Heart left ventricle (tissue), 16 donors: ENCODE results near the gene CUEDC2. TPM values are rescaled to one million over a fixed set of nuclear protein-coding genes. Genes with fewer than 3 reads are reported as not detected.

Experiments
- ATAC-seq, 4 donors: fragments of 200-7000 bp; cut with Tn5 transposase; one replicate each; pipeline ENCODE4 v1.9.1; 2020 to 2022; ENCODE audit warnings: moderate library complexity in 4 of 4, mild to moderate bottlenecking in 3 of 4, moderate number of reproducible peaks in 1 of 4
- DNase-seq, 5 donors: peaks; one replicate each; pipeline ENCODE4 v3.0.0-alpha.2; 2020
- H3K27ac ChIP-seq, 12 donors: fragments of 200-600 bp; sonication (generic) in 4 of 12; one replicate each; pipeline versions ENCODE4 v1.5.0 to v1.8.0; 2016 to 2022; ENCODE audit warnings: mild to moderate bottlenecking in 2 of 12
- H3K27me3 ChIP-seq, 9 donors: fragments of 200-600 bp; sonication (generic) in 2 of 9; one replicate each; pipeline versions ENCODE4 v1.5.1 to v1.8.0; 2016 to 2022; ENCODE audit warnings: mild to moderate bottlenecking in 3 of 9
- H3K36me3 ChIP-seq, 9 donors: fragments of 200-600 bp; sonication (generic) in 2 of 9; one replicate each; pipeline versions ENCODE4 v1.5.0 to v1.8.0; 2018 to 2022; ENCODE audit warnings: mild to moderate bottlenecking in 2 of 9
- H3K4me1 ChIP-seq, 12 donors: fragments of 200-600 bp; sonication (generic) in 4 of 12; one replicate each; pipeline versions ENCODE4 v1.5.0 to v1.8.0; 2016 to 2022; ENCODE audit warnings: mild to moderate bottlenecking in 3 of 12
- H3K4me3 ChIP-seq, 12 donors: fragments of 200-600 bp; sonication (generic) in 4 of 12; one replicate each; pipeline versions ENCODE4 v1.5.0 to v1.8.0; 2017 to 2022; ENCODE audit warnings: mild to moderate bottlenecking in 9 of 12, moderate library complexity in 4 of 12
- H3K9me3 ChIP-seq, 12 donors: fragments of 200-600 bp; sonication (generic) in 4 of 12; one replicate each; pipeline versions ENCODE4 v1.5.0 to v1.8.0; 2016 to 2022; ENCODE audit warnings: mild to moderate bottlenecking in 1 of 12
- CTCF ChIP-seq, 12 donors: fragments of 200-600 bp; sonication (generic) in 4 of 12; IDR thresholded peaks; one replicate each; pipeline versions ENCODE4 v1.5.0 to v1.8.0; 2018 to 2022; ENCODE audit warnings: antibody characterized with exemption in 12 of 12, mild to moderate bottlenecking in 5 of 12
- POLR2A ChIP-seq, 2 donors: fragments of 450-650 bp; IDR thresholded peaks; one replicate each; pipeline ENCODE4 v1.6.1; 2017; ENCODE audit warnings: antibody characterized with exemption in 2 of 2, mild to moderate bottlenecking in 2 of 2, moderate library complexity in 2 of 2
- WGBS, 4 donors: extraction: QIAGEN DNeasy Blood & Tissue Kit in 2 of 4; methylation state at CpG; one replicate each; pipeline versions ENCODE4 v1.1.5 to v1.1.7; 2013 to 2018; 5-methylcytosine and 5-hydroxymethylcytosine counted together
- intact Hi-C, 10 donors: fragments of 100-400 bp; cut with DNase I; formaldehyde crosslinking; loops; one replicate each; pipeline versions ENCODE4 v1.11.1 to v1.14.2; 2022
- polyA plus RNA-seq, 2 donors: library from polyadenylated mRNA; stranded (reverse); fragments of 200-250 nt; gene quantifications; one replicate each; pipeline ENCODE4 v1.2.3, GENCODE V29; 2013
- total RNA-seq, 9 donors: library from RNA; depleted of rRNA in 2 of 9; stranded (reverse); fragments of >200 nt in 2 of 9; fragmentation: NEBNext Ultra II Directional in 3 of 9; extraction: Animal tissue kit (Norgen Biotek cat#: 25700) in 3 of 9; gene quantifications; one replicate each; pipeline versions ENCODE4 v1.1.0 to v1.2.4, GENCODE V29; 2016 to 2023
- donor health status: ischemic (EF 13 %, LVEDD 7.1; RV severe dilation, severe dysfunction).
- donor health status: healthy with polysubstance abuse.
- donor health status: DM: no; HTN: yes; CAD: no.
- donor health status: DM: no; HTN: no; CAD: no.
- donor health status: ischemic (EF 25% LVEDD 6.9; RV normal size, moderate dysfunction).
- donor health status: ischemic (EF 25% LVEDD 5.7; RV mildly dilated, moderate dysfunction).
- donor health status: healthy.
- donor health status: DM: yes; HTN: yes; CAD: no.
- donor health status: ischemic (EF 35%, LVEDD 5.7; RV mildly dilated, moderate dysfunction).
- donor health status: nonischemic (EF 11% LVEDD 7.7; RV severe dilation, severe dysfunction).
- donor health status: DM: yes; HTN: yes; CAD: no.
- donor health status: PGD.
- donor health status: ischemic (EF 29% LVEDD 5.4; RV normal size, mild dysfunction).
- donor health status: nonischemic (EF 23%, LVEDD 6.1; RV moderate dilation, normal function).

The CUEDC2 gene
- total and polyA plus RNA-seq, 11 donors, result 62.0 to 107 (median 79.2) TPM

GRCh38 chr10:102413053-102413705, 19.2 kb downstream of the CUEDC2 start:
- Histone ChIP-seq H3K4me1 (peaks cover 0 to 26% (median 9%) of the 10 kb centered on the region in 12 donors), H3K4me3 (no peak overlapping the region), H3K27me3 (peaks cover 28 to 94% (median 55%) of the 10 kb centered on the region in 9 donors), H3K36me3 (no peaks in the 10 kb centered on the region), H3K9me3 (no peaks in the 10 kb centered on the region), H3K27ac (no peak overlapping the region)
- TF ChIP-seq POLR2A (IDR thresholded peaks at IDR 0.05), result no peak
- TF ChIP-seq CTCF (IDR thresholded peaks at IDR 0.05), result no peak
- intact Hi-C loops, result loop anchor here in 1 of 10 donors (10.0 kb wide), 1 partner anchor 248 kb away; no protein-coding TSS in a partner anchor
- DNase-seq, result no peak
- no peak for ATAC-seq
- 13 to 24% (median 15%) methylated on average over 5 of the region's 5 CpGs for WGBS, 4 donors

GRCh38 chr10:102412293-102412692, 20.1 kb downstream of the CUEDC2 start:
- H3K36me3 ChIP-seq, result no peaks in the 10 kb centered on the region
- intact Hi-C loops, result loop anchor here in 1 of 10 donors (10.0 kb wide), 1 partner anchor 247 kb away; no protein-coding TSS in a partner anchor
- ATAC-seq (no peak), DNase-seq (no peak)
- H3K27me3 ChIP-seq, result peaks cover 28 to 95% (median 49%) of the 10 kb centered on the region in 9 donors
- no peaks in the 10 kb centered on the region for H3K9me3 ChIP-seq
- no peak overlapping the region for H3K4me3 ChIP-seq
- 85 to 100% (median 90%) methylated on average over 2 to 10 of the region's 10 CpGs for WGBS, 4 donors
- no peak for TF ChIP-seq POLR2A (IDR thresholded peaks at IDR 0.05)
- TF ChIP-seq CTCF (IDR thresholded peaks at IDR 0.05), result no peak
- no peak overlapping the region for H3K27ac ChIP-seq
- peaks cover 0 to 26% (median 9%) of the 10 kb centered on the region in 12 donors for H3K4me1 ChIP-seq

GRCh38 chr10:102411341-102412255, 20.8 kb downstream of the CUEDC2 start:
- 76 to 82% (median 81%) methylated on average over 12 to 14 of the region's 14 CpGs for WGBS, 4 donors
- DNase-seq (no peak), ATAC-seq (no peak)
- Histone ChIP-seq H3K27me3 (peaks cover 28 to 89% (median 49%) of the 10 kb centered on the region in 9 donors), H3K9me3 (no peaks in the 10 kb centered on the region), H3K4me3 (no peak overlapping the region), H3K27ac (peak overlapping the region in 1 of 12 donors; percentile 99), H3K36me3 (no peaks in the 10 kb centered on the region), H3K4me1 (peaks cover 0 to 26% (median 9%) of the 10 kb centered on the region in 12 donors)
- TF ChIP-seq CTCF (IDR thresholded peaks at IDR 0.05), result no peak
- TF ChIP-seq POLR2A (IDR thresholded peaks at IDR 0.05), result no peak
- intact Hi-C loops, result loop anchor here in 1 of 10 donors (10.0 kb wide), 1 partner anchor 247 kb away; no protein-coding TSS in a partner anchor
